Upper lobe of right lung (tissue), 1 donor: Measurements from ENCODE around the gene TMEM178B. TPM values are rescaled to one million over a fixed set of nuclear protein-coding genes. Genes with fewer than 3 reads are reported as not detected.

Experiments
- ATAC-seq: fragments of 200-7000 bp; cut with Tn5 transposase; one replicate; pipeline ENCODE4 v1.9.1; 2020; ENCODE audit warnings: mild to moderate bottlenecking, moderate library complexity
- DNase-seq: peaks from one replicate; pipeline ENCODE4 v3.0.0-alpha.2; 2020
- H3K27ac ChIP-seq: fragments of 200-600 bp; one replicate; pipeline ENCODE4 v1.8.0; 2022
- H3K27me3 ChIP-seq: fragments of 200-600 bp; one replicate; pipeline ENCODE4 v1.8.0; 2022; ENCODE audit warnings: mild to moderate bottlenecking
- H3K36me3 ChIP-seq: fragments of 200-600 bp; one replicate; pipeline ENCODE4 v1.8.0; 2022
- H3K4me1 ChIP-seq: fragments of 200-600 bp; one replicate; pipeline ENCODE4 v1.8.0; 2022
- H3K4me3 ChIP-seq: fragments of 200-600 bp; one replicate; pipeline ENCODE4 v1.8.0; 2022; ENCODE audit warnings: mild to moderate bottlenecking
- H3K9me3 ChIP-seq: fragments of 200-600 bp; one replicate; pipeline ENCODE4 v1.8.0; 2022
- intact Hi-C: fragments of 100-400 bp; cut with DNase I; formaldehyde crosslinking; loops from one replicate; pipeline ENCODE4 v1.11.0; 2022
- total RNA-seq: library from RNA; stranded (reverse); fragmentation: NEBNext Ultra II Directional; extraction: Animal tissue kit (Norgen Biotek cat#: 25700); gene quantifications from one replicate; pipeline ENCODE4 v1.2.1, GENCODE V29; 2021
- TF ChIP-seq, protein P1 (sequence below): fragments of 200-600 bp; IDR thresholded peaks from one replicate; pipeline ENCODE4 v1.8.0; 2022; ENCODE audit warnings: antibody characterized with exemption
- donor health status: DM: no; HTN: yes; CAD: no; lungs with severe emphysema.

TMEM178B gene
- total RNA-seq, 1 donor from 2014 or later = 1.4 TPM

DNA sequence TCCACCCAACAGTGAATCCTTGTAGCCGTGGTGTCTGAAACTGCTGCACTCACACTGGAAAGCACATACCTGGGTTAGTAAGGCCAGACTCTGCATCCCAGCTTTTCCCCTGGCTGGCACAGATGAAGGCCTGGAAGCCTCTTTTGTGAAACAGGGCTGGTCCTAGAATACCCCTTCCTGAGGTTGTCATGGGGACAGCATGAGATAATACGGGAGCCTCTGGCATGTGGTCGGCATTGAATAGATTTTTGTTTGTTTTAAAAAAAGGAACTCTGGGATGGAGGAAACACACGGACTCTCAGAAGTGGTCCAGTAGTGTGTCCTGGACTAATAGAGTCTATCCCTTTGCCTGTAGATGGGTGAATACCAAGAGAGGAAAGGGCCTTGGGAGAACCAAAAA is 129.7 kb downstream of the TMEM178B start:
- ATAC-seq = no peak
- intact Hi-C loops = no loop called here
- H3K36me3 ChIP-seq = no peaks in the 10 kb centered on the region
- H3K4me3 ChIP-seq = no peak overlapping the region
- DNase-seq = no peak
- H3K27ac ChIP-seq = no peak overlapping the region
- TF ChIP-seq, protein P1, sequence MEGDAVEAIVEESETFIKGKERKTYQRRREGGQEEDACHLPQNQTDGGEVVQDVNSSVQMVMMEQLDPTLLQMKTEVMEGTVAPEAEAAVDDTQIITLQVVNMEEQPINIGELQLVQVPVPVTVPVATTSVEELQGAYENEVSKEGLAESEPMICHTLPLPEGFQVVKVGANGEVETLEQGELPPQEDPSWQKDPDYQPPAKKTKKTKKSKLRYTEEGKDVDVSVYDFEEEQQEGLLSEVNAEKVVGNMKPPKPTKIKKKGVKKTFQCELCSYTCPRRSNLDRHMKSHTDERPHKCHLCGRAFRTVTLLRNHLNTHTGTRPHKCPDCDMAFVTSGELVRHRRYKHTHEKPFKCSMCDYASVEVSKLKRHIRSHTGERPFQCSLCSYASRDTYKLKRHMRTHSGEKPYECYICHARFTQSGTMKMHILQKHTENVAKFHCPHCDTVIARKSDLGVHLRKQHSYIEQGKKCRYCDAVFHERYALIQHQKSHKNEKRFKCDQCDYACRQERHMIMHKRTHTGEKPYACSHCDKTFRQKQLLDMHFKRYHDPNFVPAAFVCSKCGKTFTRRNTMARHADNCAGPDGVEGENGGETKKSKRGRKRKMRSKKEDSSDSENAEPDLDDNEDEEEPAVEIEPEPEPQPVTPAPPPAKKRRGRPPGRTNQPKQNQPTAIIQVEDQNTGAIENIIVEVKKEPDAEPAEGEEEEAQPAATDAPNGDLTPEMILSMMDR = no peak
- H3K4me1 ChIP-seq = no peaks in the 10 kb centered on the region
- H3K27me3 ChIP-seq = no peaks in the 10 kb centered on the region
- no peaks in the 10 kb centered on the region for H3K9me3 ChIP-seq

DNA sequence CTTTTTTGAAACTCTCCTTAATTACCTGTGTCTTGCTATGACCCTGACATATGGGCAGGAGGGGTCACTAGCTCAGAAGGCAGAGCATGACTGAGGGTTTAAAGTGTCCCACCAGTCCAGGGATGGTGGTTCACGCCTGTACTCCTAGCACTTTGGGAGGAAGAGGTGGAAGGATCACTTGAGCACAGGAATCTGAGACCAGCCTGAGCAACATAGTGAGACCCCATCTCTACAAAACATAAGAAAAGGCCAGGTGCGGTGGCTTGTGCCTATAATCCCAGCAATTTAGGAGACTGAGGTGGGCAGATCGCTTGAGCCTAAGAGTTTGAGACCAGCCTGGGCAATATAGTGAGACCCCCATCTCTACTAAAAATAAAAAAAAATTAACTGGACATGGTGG is 133.8 kb downstream of the TMEM178B start:
- intact Hi-C loops = no loop called here
- no peak overlapping the region for H3K4me3 ChIP-seq

DNA sequence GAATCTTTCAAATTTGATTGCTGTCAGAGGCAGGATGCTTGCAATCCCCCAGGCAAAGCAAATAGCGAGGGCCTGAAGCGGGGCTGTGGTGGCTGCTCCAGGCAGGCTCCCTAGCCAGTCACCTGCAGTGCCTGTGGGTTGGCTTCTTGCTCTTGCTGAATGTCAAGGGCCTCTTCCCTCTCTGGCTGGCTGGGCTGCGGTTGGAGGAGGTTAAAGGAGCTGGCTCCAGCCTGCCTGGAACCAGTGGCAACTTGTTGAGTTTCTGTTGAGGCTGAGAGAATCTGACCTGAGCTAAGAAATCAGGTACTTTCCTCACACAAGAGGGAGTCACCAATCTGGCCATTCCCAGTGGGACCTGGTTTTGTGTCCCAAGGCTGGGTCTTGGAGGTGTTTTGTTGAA is 134.7 kb downstream of the TMEM178B start:
- H3K36me3 ChIP-seq = no peaks in the 10 kb centered on the region
- ATAC-seq (peak; percentile 53), DNase-seq (no peak)
- no peaks in the 10 kb centered on the region for H3K4me1 ChIP-seq
- intact Hi-C loops = no loop called here
- TF ChIP-seq, protein P1 = no peak
- H3K4me3 ChIP-seq = no peak overlapping the region
- H3K27ac ChIP-seq = no peak overlapping the region
- no peaks in the 10 kb centered on the region for H3K27me3 ChIP-seq
- H3K9me3 ChIP-seq = no peaks in the 10 kb centered on the region

More for the DNA sequence above, 133.8 kb downstream of the TMEM178B start:
- H3K9me3 ChIP-seq = no peaks in the 10 kb centered on the region
- no peaks in the 10 kb centered on the region for H3K36me3 ChIP-seq
- H3K27ac ChIP-seq = no peak overlapping the region
- TF ChIP-seq, protein P1 = no peak
- H3K4me1 ChIP-seq = no peaks in the 10 kb centered on the region
- H3K27me3 ChIP-seq = no peaks in the 10 kb centered on the region
- no peak for ATAC-seq
- no peak for DNase-seq

DNA sequence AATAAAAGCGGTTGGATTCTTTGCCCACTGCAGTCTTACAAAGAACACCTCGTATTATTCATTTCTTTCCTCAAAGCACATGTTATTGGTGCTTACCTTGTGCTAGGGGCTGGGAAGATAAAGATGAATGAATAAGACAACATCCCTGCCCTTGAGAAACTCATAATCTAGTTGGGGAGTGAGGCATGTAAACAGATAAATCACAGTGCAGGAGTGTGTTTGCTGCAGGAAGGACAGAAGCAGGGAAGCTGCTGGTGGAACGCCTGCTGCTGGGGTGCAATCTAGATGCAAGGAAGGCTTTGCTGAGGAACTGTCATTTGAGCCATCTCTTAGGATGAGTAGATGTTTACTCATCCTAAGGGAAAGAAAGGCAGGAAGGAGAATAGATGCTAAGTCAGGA is 135.6 kb downstream of the TMEM178B start:
- H3K9me3 ChIP-seq = no peaks in the 10 kb centered on the region
- DNase-seq (no peak), ATAC-seq (no peak)
- no peaks in the 10 kb centered on the region for H3K27me3 ChIP-seq
- H3K4me3 ChIP-seq = no peak overlapping the region
- H3K4me1 ChIP-seq = no peaks in the 10 kb centered on the region
- no peaks in the 10 kb centered on the region for H3K36me3 ChIP-seq
- intact Hi-C loops = no loop called here
- TF ChIP-seq, protein P1 = no peak
- H3K27ac ChIP-seq = no peak overlapping the region

DNA sequence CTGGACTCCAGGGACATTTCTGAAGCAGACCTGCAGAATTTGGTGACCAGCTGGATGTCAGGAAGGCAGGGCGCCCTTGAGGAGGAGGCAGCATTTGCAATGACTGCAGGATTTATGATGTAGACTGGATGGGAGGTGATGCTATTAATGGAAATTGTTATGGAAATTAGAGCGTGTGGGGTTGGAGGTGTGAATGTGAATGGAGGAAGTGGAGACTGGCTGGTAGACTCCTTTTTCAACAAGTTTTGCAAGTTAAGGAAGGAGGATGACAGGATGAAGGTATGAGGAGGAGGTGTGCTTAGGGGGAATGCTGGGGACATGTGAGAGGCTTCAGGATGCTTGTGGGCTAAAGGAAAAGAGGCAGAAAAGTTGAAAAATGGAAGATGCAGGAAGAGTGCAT is 137.0 kb downstream of the TMEM178B start:
- TF ChIP-seq, protein P1 = no peak
- ATAC-seq (no peak), DNase-seq (no peak)
- Histone ChIP-seq H3K36me3 (no peaks in the 10 kb centered on the region), H3K27ac (no peak overlapping the region), H3K27me3 (no peaks in the 10 kb centered on the region), H3K4me1 (no peaks in the 10 kb centered on the region), H3K9me3 (no peaks in the 10 kb centered on the region), H3K4me3 (no peak overlapping the region)
- intact Hi-C loops = no loop called here

DNA sequence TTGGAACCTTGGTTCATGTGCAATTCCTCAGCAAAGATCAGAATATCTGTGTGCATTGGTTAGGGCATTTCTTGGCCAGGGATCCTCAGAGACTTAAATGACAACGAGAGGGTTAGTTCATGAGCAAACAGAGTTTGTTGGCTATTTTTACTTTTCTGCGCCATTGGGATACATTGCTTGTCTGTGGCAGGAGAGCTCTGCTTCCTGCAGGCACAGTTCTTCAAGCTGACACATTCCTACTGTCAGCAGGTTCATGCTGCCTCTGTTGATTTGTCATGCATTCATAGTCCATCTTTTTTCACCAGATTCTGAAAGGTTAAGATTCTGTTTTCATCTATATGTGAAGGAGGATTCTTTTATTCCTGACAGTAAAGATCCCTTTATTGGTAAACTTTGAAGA is 139.4 kb downstream of the TMEM178B start:
- TF ChIP-seq, protein P1 = no peak
- Histone ChIP-seq H3K36me3 (no peaks in the 10 kb centered on the region), H3K27me3 (no peaks in the 10 kb centered on the region), H3K27ac (no peak overlapping the region), H3K4me1 (no peaks in the 10 kb centered on the region), H3K9me3 (no peaks in the 10 kb centered on the region), H3K4me3 (no peak overlapping the region)
- intact Hi-C loops = no loop called here
- no peak for ATAC-seq
- DNase-seq = no peak
